ENCODE results near the gene RCBTB2.
A peak's percentile ranks its signal among the peaks of the same experiment; 100 is the strongest.

The RCBTB2 gene

GRCh38 chr13:48496271-48497161, 36.4 kb downstream of the RCBTB2 start:
- DNase-seq (ENCODE audit: low read depth in 1 of 2, low spot score in 1 of 2) = no peak

GRCh38 chr13:48494874-48495273, 38.0 kb downstream of the RCBTB2 start:
- DNase-seq (ENCODE audit: low read depth in 1 of 2, low spot score in 1 of 2) = no peak

- DNase-seq (ENCODE audit: low read depth in 1 of 2, low spot score in 1 of 2) = no peak
Measured at GRCh38 chr13:48493851-48494250, 39.0 kb downstream of the RCBTB2 start.

DNA sequence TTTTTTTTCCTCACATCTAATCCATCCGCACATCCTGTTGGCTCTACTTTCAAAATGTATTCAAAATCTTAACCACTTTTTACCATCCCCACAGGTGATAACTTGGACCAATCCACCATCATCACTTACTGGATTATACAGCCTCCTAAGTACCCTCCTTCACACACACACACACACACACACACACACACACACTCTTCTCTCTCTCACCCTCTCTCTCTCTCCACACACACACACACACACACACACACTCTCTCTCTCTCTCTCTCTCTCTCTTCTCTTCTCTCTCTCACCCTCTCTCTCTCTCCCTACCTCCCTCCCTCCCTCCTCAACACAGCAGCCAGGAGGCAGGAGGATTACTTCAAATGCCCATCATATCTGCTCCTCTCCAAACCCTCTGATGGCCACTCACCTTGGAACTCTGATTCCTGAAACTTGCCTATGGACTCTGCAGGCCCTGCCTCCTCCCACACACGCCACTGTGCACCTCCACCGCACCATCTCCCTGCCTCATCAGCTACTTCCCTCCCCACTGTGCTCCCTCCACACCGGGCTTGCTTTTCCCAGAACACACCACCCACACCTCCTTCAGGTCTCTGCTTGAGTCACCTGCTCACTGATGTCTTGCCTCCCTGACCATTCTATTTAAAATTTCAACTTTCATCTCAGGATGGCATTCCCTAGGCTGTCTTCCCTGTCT, 39.7 kb downstream of the RCBTB2 start:
- DNase-seq (ENCODE audit: low read depth in 1 of 2, low spot score in 1 of 2) = no peak

GRCh38 chr13:48492470-48493065, 40.3 kb downstream of the RCBTB2 start:
- DNase-seq (ENCODE audit: low read depth in 1 of 2, low spot score in 1 of 2) = peak in 1 of 2 donors; percentile 42

DNA sequence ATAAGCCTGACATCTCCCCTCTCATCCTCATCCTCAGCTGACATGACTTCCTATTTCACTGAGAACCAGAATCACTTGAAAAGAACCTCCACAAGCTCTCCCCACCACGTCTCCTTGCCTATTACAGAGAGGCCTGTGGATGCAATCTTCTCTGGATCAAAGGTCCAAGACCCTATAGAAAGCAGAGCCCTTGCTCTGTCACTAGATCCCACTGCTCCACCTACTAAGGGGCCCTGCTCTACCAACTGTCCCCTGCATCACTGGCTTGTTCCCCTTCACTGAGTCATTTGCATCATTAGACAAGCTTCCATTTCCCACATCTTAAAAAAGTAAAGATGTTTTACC, 40.8 kb downstream of the RCBTB2 start:
- no peak for DNase-seq (ENCODE audit: low read depth in 1 of 2, low spot score in 1 of 2)

DNA sequence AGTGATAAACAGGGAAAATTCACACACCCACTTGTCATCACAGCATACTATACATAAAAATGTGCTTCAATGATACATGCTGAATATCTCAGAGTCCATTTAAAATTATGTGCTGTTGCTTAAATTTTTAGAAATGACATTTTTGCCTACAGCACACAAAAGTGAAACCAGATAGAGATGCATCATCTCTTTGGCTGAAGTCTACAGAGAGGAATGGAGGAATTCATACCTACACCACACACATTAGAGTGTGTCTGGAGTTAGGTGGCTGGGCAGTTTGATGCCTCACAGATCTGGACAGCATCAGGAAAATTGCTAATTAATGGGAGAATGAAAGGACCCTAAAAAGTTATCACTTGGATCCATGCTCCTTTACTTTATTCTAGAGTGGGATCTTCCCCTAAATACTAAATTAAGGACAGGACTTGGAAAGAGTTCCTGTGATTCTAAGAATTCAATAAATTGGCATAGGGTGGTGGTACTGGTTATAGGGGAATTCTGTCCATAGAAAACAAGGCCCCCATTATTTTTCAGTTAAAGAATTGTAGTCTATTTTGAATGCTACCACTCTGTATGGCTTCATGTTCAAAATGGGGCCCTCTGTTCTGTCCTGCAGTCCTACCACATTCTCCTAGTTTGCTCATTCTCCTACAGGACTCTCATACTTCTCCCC, 41.3 kb downstream of the RCBTB2 start:
- DNase-seq (ENCODE audit: low read depth in 1 of 2, low spot score in 1 of 2) = no peak

- DNase-seq (ENCODE audit: low read depth in 1 of 2, low spot score in 1 of 2) = no peak
Measured at GRCh38 chr13:48490241-48490640, 42.6 kb downstream of the RCBTB2 start.

DNA sequence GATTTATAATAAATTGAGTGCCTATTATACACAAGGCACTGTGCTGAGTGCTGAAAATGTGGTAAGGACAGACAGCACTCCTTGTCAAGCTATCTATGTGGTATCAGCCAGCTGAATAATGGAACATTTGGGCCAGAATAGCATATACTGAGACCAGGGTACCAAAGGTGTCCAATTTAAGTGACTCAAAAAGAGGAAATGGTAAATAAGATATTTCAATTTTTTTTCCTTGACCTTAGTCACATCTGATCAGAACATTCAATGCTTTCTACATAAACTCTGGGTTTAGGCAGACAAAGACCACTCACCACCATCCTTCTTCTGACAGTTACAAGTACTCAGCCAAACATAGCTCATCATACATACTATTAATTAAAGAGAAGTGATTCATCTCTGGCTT, 43.2 kb downstream of the RCBTB2 start:
- no peak for DNase-seq (ENCODE audit: low read depth in 1 of 2, low spot score in 1 of 2)

DNA sequence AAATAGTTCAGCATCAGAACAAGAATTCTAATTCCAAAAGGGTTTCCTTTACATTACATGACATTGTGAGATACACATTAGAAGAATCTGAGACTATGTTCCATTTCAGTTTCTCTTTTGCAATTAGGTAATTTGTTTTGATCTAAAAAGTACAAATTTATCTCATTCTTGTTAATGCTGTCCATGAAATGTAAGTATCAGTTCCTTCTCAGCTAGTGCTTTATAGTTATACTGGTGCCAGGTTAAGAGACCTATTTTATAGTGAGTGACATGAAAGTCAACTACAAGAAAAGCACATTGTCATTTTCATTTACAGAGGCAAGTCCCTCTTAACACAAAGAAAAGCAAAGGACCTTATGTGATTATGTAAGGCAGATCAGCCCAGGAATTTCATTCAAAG, 43.9 kb downstream of the RCBTB2 start:
- DNase-seq (ENCODE audit: low read depth in 1 of 2, low spot score in 1 of 2) = no peak

GRCh38 chr13:48487968-48488367, 44.9 kb downstream of the RCBTB2 start:
- DNase-seq (ENCODE audit: low read depth in 1 of 2, low spot score in 1 of 2) = no peak

GRCh38 chr13:48486836-48487235, 46.0 kb downstream of the RCBTB2 start:
- DNase-seq (ENCODE audit: low read depth in 1 of 2, low spot score in 1 of 2) = no peak

DNA sequence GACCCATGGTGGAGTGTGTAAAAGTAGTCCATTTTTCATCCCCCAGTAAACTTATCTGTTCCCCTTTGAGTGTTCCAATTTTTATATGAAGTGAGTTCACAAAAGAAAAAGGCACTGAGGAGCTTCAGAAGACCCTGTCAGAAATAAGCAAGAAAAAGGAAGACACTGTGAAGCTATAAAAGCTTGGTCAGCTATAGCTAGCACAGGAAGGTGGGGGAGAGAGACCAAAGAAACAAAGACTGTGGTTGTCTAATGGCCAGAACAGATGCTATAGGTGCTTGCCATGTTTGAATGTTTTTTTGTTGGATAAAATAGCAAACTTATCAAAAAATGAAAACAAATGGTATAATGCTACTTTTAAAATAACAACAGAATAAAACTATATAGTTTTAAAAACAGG, 46.5 kb downstream of the RCBTB2 start:
- no peak for DNase-seq (ENCODE audit: low read depth in 1 of 2, low spot score in 1 of 2)

DNA sequence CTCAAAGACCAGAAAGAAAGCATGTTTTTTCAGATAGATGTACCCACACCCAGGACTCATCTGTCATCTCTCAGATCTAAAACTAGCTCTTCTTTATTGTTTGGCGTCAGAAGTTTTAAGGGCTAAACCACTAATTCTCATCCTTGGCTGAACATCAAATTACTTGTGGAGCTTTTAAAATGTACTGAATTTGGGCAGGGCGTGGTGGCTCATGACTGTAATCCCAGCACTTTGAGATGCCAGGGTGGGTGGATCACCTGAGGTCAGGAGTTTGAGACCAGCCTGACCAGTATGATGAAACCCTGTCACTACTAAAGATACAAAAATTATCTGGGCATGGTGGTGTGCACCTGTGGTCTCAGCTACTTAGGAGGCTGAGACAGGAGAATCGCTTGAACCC, 47.4 kb downstream of the RCBTB2 start:
- DNase-seq (ENCODE audit: low read depth in 1 of 2, low spot score in 1 of 2) = no peak

- DNase-seq (ENCODE audit: low read depth in 1 of 2, low spot score in 1 of 2) = no peak
Measured at GRCh38 chr13:48483575-48483974, 49.3 kb downstream of the RCBTB2 start.

- no peak for DNase-seq (ENCODE audit: low read depth in 1 of 2, low spot score in 1 of 2)
Measured at GRCh38 chr13:48478391-48478790, 54.5 kb downstream of the RCBTB2 start.

- DNase-seq (ENCODE audit: low read depth in 1 of 2, low spot score in 1 of 2) = no peak
Measured at GRCh38 chr13:48477191-48477855, 55.6 kb downstream of the RCBTB2 start.

DNA sequence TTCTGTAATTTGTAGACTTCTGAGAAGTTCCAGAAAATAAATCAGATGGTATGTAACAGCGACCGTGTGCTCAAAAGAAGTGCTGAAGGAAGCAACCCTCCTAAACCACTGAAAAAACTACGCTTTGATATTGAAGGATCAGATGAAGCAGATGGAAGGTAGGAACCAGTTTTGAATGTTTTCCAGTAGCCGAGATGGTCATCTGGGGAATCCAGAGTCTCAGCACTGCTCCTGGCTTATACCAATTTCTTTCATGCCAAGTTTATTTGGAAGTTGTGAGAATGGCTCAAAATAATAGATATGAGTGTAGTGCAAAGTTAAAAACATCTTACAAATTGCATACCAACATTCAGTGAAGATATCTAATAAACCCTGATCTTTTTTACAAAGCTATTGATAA, 56.2 kb downstream of the RCBTB2 start:
- no peak for DNase-seq (ENCODE audit: low read depth in 1 of 2, low spot score in 1 of 2)

- DNase-seq (ENCODE audit: low read depth in 1 of 2, low spot score in 1 of 2) = no peak
Measured at GRCh38 chr13:48476215-48476614, 56.7 kb downstream of the RCBTB2 start.

DNA sequence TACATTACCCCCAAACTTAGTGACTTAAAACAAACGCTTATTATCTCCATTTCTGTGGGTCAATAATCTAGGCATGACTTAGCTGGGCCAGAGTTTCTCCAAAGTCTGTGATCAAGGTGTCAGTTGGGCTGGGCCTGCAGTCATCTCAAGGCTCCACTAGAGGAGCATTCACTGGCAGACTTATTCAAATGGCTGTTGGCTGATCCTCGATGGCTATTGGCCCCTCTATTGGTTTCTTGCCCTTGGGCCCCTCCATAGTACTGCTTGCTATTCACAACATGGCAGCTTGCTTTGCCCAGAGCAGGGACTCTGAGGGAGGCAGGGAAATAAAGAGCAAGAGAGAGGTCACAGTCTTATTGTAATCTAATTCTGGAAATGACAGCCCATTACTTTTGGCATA, 57.6 kb downstream of the RCBTB2 start:
- no peak for DNase-seq (ENCODE audit: low read depth in 1 of 2, low spot score in 1 of 2)

GRCh38 chr13:48457578-48458242, 75.2 kb downstream of the RCBTB2 start:
- no peak for DNase-seq (ENCODE audit: low read depth in 1 of 2, low spot score in 1 of 2)

Data from stimulated activated CD4-positive, alpha-beta T cell treated with anti-CD3 and anti-CD28 coated beads, Interleukin-15, amount 100 ng/mL, for 1 hour (primary cell).